ENCODE results near the gene MBD5.

Gene MBD5

DNA sequence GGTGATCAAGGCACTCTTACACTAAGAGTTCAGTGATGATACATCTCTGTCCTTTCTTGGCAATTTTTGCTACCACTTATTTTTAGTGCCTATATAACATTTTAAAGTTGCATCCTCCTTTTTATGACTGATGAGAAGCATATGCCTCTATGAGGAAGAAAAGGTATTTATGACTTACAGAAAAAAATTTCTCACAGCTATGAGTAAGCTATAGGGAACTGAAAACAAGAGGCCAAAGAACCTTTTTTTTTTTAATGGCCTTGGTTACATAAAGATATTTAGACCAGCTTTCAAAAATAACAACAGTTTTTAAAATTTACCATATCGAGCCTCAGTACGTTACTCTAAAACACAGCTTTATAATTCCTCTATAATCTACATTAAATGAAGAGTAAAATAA, 21.3 kb downstream of the MBD5 start:
- no peak overlapping the region for H3K4me3 ChIP-seq
- intact Hi-C loops (cut with DNase I; ENCODE audit: low total_unique reads): no loop called here
- H3K27me3 ChIP-seq: no peaks in the 10 kb centered on the region
- no peak overlapping the region for H3K27ac ChIP-seq
- no peaks in the 10 kb centered on the region for H3K36me3 ChIP-seq
- TF ChIP-seq, protein P1, sequence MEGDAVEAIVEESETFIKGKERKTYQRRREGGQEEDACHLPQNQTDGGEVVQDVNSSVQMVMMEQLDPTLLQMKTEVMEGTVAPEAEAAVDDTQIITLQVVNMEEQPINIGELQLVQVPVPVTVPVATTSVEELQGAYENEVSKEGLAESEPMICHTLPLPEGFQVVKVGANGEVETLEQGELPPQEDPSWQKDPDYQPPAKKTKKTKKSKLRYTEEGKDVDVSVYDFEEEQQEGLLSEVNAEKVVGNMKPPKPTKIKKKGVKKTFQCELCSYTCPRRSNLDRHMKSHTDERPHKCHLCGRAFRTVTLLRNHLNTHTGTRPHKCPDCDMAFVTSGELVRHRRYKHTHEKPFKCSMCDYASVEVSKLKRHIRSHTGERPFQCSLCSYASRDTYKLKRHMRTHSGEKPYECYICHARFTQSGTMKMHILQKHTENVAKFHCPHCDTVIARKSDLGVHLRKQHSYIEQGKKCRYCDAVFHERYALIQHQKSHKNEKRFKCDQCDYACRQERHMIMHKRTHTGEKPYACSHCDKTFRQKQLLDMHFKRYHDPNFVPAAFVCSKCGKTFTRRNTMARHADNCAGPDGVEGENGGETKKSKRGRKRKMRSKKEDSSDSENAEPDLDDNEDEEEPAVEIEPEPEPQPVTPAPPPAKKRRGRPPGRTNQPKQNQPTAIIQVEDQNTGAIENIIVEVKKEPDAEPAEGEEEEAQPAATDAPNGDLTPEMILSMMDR (IDR thresholded peaks at IDR 0.05): no peak
- DNase-seq: no peak
- no peaks in the 10 kb centered on the region for H3K4me1 ChIP-seq
- no peaks in the 10 kb centered on the region for H3K9me3 ChIP-seq

DNA sequence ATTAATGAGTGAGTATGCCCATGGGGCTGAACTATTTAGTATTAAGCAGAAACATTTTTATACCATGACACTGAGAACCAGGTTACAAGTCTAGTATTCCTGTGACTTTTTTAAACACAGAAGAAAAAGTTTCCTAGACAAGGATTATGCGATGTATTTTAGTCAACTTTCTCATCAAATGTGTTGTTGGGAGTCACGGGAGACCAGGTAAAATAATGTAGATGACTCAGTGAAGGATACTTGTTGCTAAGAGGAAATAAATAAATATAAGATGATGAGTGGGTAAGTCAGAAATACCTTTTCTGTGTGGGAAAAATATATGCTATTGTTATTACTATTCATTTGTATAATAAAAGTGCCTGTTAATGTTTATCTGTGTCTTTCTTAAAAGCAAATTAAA, 23.4 kb downstream of the MBD5 start:
- Histone ChIP-seq H3K4me3 (no peak overlapping the region), H3K27ac (no peak overlapping the region), H3K27me3 (no peaks in the 10 kb centered on the region), H3K4me1 (peaks cover 0 to 5% (median 1%) of the 10 kb centered on the region in 4 donors), H3K9me3 (no peaks in the 10 kb centered on the region), H3K36me3 (no peaks in the 10 kb centered on the region)
- DNase-seq: no peak
- intact Hi-C loops (cut with DNase I; ENCODE audit: low total_unique reads): no loop called here
- TF ChIP-seq, protein P1 (IDR thresholded peaks at IDR 0.05): no peak

DNA sequence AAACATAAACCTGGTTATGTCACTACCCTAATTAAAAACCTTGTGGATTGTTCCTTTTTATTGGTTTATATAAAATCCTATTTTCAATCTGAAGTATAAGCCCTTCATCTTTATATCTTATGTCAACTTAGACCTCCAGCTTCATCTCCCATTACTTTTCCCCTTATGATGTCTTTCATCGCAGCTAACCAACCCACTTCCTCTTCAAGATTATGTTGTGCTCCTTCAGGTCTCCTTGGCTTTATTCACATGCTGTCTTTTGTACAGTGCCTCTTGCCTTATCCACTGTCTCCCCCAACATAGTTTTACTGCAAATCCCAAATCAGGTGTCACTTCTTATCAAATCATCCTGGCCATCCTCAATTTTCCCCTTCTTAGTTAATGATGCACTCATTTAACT, 25.9 kb downstream of the MBD5 start:
- H3K4me3 ChIP-seq: no peak overlapping the region
- DNase-seq: no peak
- no peak overlapping the region for H3K27ac ChIP-seq
- peaks cover 0 to 6% (median 4%) of the 10 kb centered on the region in 4 donors for H3K4me1 ChIP-seq
- TF ChIP-seq, protein P1 (IDR thresholded peaks at IDR 0.05): no peak
- H3K9me3 ChIP-seq: no peaks in the 10 kb centered on the region
- intact Hi-C loops (cut with DNase I; ENCODE audit: low total_unique reads): no loop called here
- no peaks in the 10 kb centered on the region for H3K36me3 ChIP-seq
- no peaks in the 10 kb centered on the region for H3K27me3 ChIP-seq

DNA sequence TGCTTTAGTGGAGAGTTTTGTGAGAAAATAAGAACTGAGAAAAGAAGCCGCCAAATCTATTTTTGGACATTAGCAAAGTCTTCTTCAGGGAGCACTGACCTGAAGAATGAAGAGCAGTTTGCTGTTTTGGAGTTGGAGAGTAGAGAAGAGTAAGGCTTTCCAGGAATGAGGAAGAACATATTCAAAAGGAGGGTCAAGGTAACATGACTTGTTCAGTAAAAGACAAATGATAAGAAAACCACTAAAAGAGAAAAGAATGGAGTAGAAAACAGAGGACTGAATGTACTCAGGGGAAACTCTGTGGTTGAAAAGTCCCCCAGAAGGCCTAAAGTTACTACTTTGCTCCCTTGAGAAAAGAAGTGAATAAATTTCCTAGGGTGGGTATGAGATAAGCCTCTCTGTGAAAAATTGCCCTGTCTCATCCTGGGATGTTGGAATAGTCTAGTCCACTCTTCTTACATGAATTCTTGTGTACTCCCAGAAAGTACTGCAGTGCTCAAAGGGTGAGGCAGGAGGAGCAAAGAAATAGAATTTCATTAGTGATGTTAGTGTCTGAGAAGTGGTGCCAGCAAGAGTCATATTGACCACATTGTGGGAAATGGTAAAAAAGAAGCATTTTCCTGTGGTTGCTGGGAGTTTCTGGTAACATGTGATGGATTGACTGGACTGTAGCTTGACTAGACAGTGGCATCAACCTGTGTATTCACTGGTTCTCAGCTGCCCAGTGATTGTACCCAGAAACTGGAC, 27.8 kb downstream of the MBD5 start:
- intact Hi-C loops (cut with DNase I; ENCODE audit: low total_unique reads): no loop called here
- TF ChIP-seq, protein P1 (IDR thresholded peaks at IDR 0.05): no peak
- H3K27ac ChIP-seq: no peak overlapping the region

DNA sequence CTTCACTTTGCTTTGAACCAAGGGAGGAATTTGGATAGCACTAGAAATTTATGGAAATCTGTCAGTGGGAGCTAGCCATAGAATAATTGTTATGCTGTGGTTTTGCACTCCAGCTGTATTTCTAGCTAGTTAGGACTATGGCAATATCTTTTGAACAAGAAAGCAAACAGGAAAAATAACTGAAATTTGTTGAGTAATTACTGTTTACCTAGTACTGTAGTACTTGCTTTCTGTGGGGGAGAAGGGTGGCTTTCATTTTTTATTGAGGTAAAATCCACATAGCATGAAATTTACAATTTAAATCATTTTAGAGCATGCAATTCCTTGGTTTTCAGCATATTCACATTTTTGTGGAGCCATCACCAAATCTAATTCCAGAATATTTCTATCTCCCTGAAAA, 28.4 kb downstream of the MBD5 start:
- TF ChIP-seq, protein P1 (IDR thresholded peaks at IDR 0.05): no peak
- intact Hi-C loops (cut with DNase I; ENCODE audit: low total_unique reads): no loop called here
- DNase-seq: no peak
- no peaks in the 10 kb centered on the region for H3K27me3 ChIP-seq
- peaks cover 3 to 4% (median 3%) of the 10 kb centered on the region in 3 donors for H3K36me3 ChIP-seq
- no peak overlapping the region for H3K27ac ChIP-seq
- no peak overlapping the region for H3K4me3 ChIP-seq
- H3K4me1 ChIP-seq: peaks cover 0 to 6% (median 4%) of the 10 kb centered on the region in 4 donors
- H3K9me3 ChIP-seq: no peaks in the 10 kb centered on the region

More for the DNA sequence above, 27.8 kb downstream of the MBD5 start:
- H3K27me3 ChIP-seq: no peaks in the 10 kb centered on the region
- H3K4me3 ChIP-seq: no peak overlapping the region
- H3K36me3 ChIP-seq: no peaks in the 10 kb centered on the region
- H3K9me3 ChIP-seq: no peaks in the 10 kb centered on the region
- H3K4me1 ChIP-seq: peaks cover 0 to 6% (median 4%) of the 10 kb centered on the region in 4 donors
- DNase-seq: no peak

Data from tibial artery (tissue), 4 donors.